HG02981 (cell line): Measurements from ENCODE around the gene HOXD4.

Experiments
- ATAC-seq: cut with Tn5 transposase; IDR thresholded peaks from one replicate; pipeline ENCODE4 v1.9.1; 2021; ENCODE audit warnings: mild to moderate bottlenecking, moderate library complexity; ENCODE audit not compliant: unreplicated experiment

HOXD4 gene

GRCh38 chr2:176151442-176152287, at the start of gene HOXD4:
Gene HOXD4 (plus strand): TSS chr2:176151550. CDS start chr2:176151634, 84 bp downstream.
- no peak for ATAC-seq

- ATAC-seq, result no peak
These were observed 49.5 kb upstream of the HOXD4 start for GRCh38 chr2:176101842-176102241.

GRCh38 chr2:176102309-176102866, 49.0 kb upstream of the HOXD4 start:
- ATAC-seq, result no peak

GRCh38 chr2:176103194-176103593, 48.2 kb upstream of the HOXD4 start:
- ATAC-seq, result no peak

GRCh38 chr2:176103742-176104315, 47.5 kb upstream of the HOXD4 start:
- ATAC-seq, result no peak

- no peak for ATAC-seq
These were observed 46.9 kb upstream of the HOXD4 start for GRCh38 chr2:176104316-176105077.

- ATAC-seq, result no peak
These were observed 46.1 kb upstream of the HOXD4 start for GRCh38 chr2:176105078-176105729.

- ATAC-seq, result no peak
These were observed 45.4 kb upstream of the HOXD4 start for GRCh38 chr2:176105730-176106580.

GRCh38 chr2:176106581-176107539, 44.5 kb upstream of the HOXD4 start, which contains the start of gene HOXD11:
Gene HOXD11 (plus strand): TSS chr2:176107280. CDS start chr2:176107356, 76 bp downstream.
- no peak for ATAC-seq

GRCh38 chr2:176107731-176108181, 43.6 kb upstream of the HOXD4 start:
- ATAC-seq, result no peak

GRCh38 chr2:176109192-176109901, 42.0 kb upstream of the HOXD4 start:
- ATAC-seq, result no peak

- no peak for ATAC-seq
These were observed 41.4 kb upstream of the HOXD4 start for GRCh38 chr2:176109946-176110345.

- ATAC-seq, result no peak
These were observed 40.7 kb upstream of the HOXD4 start for GRCh38 chr2:176110415-176111308.

GRCh38 chr2:176111309-176111663, 40.1 kb upstream of the HOXD4 start:
- no peak for ATAC-seq

GRCh38 chr2:176111846-176112374, 39.4 kb upstream of the HOXD4 start:
- no peak for ATAC-seq

GRCh38 chr2:176112375-176113302, 38.7 kb upstream of the HOXD4 start:
- no peak for ATAC-seq
